Measurements from ENCODE around the gene TIAM2.

TIAM2 gene

DNA sequence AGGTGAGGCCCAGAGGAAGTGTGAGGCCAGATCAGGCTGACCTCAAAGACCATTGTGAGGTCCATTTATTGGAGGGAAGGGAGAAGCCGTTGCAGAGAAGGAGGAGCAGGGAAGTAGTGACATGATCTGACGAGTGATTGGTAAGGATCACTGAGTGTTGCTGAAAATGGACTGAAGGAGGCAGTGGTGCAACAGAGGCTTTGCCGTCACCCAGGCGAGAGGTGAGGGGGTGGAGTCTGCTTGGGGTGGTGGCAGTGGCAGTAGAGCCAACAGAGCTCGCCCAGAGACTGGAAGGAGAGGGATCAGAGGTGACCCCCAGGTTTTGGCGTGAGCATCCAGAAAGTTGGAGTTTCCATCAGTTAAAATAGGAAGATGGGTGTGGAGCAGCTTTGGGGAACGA lies 200.8 kb downstream of the TIAM2 start:
- no peak for DNase-seq (ENCODE audit: low read depth in 2 of 2)
- TF ChIP-seq, protein P1, sequence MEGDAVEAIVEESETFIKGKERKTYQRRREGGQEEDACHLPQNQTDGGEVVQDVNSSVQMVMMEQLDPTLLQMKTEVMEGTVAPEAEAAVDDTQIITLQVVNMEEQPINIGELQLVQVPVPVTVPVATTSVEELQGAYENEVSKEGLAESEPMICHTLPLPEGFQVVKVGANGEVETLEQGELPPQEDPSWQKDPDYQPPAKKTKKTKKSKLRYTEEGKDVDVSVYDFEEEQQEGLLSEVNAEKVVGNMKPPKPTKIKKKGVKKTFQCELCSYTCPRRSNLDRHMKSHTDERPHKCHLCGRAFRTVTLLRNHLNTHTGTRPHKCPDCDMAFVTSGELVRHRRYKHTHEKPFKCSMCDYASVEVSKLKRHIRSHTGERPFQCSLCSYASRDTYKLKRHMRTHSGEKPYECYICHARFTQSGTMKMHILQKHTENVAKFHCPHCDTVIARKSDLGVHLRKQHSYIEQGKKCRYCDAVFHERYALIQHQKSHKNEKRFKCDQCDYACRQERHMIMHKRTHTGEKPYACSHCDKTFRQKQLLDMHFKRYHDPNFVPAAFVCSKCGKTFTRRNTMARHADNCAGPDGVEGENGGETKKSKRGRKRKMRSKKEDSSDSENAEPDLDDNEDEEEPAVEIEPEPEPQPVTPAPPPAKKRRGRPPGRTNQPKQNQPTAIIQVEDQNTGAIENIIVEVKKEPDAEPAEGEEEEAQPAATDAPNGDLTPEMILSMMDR (IDR thresholded peaks at IDR 0.05; ENCODE audit: low read depth, low read length): no peak
- H3K4me3 ChIP-seq (replicated peaks in 1 of 2; ENCODE audit: low read depth in 2 of 2, low read length in 2 of 2): no peak overlapping the region

DNA sequence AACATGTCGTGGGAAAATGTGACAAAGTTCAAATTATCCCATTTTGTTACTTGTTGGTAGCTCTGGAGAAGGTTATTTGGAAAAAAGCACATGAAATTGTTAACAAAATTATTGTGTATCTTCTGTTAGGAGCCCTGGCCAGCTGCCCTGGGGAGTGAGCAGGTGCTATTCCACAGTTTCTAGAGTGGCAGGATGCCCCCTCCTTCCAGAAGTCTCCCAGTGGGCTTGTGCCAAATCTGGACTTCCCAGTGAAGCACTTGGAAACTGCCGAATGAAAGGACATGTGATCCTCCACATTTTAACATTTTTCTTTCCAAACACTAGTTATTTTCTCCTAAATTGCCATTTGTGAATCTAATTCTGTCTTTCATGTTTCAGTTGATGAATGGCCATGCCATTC lies 201.8 kb downstream of the TIAM2 start:
- DNase-seq (ENCODE audit: low read depth in 2 of 2): no peak
- TF ChIP-seq, protein P1 (IDR thresholded peaks at IDR 0.05; ENCODE audit: low read depth, low read length): no peak
- no peak overlapping the region for H3K4me3 ChIP-seq (replicated peaks in 1 of 2; ENCODE audit: low read depth in 2 of 2, low read length in 2 of 2)

DNA sequence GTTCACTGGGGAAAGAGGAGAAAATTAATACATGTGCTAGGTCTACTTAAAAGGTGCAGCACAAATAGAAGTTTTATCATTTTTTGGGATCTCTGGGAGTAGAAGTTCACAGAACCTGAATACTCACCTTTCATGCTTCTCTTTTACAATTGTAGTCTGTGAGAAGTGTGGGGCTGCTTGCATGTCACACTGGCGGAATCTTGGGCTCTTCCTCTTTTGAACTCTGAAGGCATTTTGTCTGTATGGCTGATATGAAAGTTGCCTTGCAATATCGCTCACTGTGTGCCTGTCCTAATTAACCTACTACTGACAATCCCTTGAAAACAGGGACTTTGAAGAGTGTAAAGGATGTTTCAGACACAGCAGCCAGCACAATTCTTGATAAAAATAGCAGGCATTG lies 202.8 kb downstream of the TIAM2 start:
- TF ChIP-seq, protein P1 (IDR thresholded peaks at IDR 0.05; ENCODE audit: low read depth, low read length): no peak
- DNase-seq (ENCODE audit: low read depth in 2 of 2): no peak
- H3K4me3 ChIP-seq (replicated peaks in 1 of 2; ENCODE audit: low read depth in 2 of 2, low read length in 2 of 2): no peak overlapping the region

GRCh38 chr6:155200012-155200411 lies 204.9 kb downstream of the TIAM2 start:
- TF ChIP-seq, protein P1 (IDR thresholded peaks at IDR 0.05; ENCODE audit: low read depth, low read length): no peak
- H3K4me3 ChIP-seq (replicated peaks in 1 of 2; ENCODE audit: low read depth in 2 of 2, low read length in 2 of 2): no peak overlapping the region
- DNase-seq (ENCODE audit: low read depth in 2 of 2): peak in 1 of 2 donors; percentile 11

DNA sequence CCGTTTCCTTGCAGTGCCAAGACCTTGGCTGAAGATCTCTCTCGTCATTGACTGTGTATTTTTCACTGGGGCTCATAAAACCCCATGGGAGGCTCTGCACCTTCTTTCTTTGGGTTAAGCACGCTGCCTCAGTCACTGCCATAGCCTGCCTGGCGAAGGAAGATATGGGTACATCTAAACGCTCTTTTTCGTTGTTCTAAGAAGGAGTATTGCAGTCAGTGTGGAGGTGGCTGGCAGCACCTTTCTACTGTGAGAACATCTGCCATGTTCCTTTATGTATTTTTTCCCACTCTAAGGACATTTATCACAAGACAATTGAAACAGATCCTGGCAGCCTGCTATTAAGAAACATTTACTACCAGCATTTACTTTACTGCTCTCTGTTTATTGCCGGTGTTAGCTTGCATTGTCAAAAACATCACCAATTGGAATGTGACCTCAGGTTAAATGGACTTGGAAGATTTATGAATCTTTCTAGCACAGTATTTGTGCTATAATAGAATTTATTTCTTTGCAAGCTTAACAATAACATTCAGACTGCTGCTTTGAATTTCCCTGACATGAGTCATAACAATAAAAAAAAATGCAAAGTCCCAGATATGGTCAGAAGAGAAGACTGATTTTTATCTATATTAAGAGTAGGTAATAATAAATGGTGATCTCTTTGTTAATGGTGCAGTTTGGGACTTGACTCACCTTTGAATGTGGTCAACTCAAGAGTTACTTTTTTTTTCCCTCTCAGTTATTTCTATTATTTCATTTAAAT lies 206.5 kb downstream of the TIAM2 start:
- H3K4me3 ChIP-seq (replicated peaks in 1 of 2; ENCODE audit: low read depth in 2 of 2, low read length in 2 of 2): no peak overlapping the region
- peak; percentile 39 to 80 for DNase-seq (ENCODE audit: low read depth in 2 of 2)
- TF ChIP-seq, protein P1 (IDR thresholded peaks at IDR 0.05; ENCODE audit: low read depth, low read length): no peak

GRCh38 chr6:155207223-155207622 lies 212.1 kb downstream of the TIAM2 start:
- TF ChIP-seq, protein P1 (IDR thresholded peaks at IDR 0.05; ENCODE audit: low read depth, low read length): no peak
- DNase-seq (ENCODE audit: low read depth in 2 of 2): no peak
- no peak overlapping the region for H3K4me3 ChIP-seq (replicated peaks in 1 of 2; ENCODE audit: low read depth in 2 of 2, low read length in 2 of 2)

GRCh38 chr6:155212106-155212505 lies 217.0 kb downstream of the TIAM2 start:
- H3K4me3 ChIP-seq (replicated peaks in 1 of 2; ENCODE audit: low read depth in 2 of 2, low read length in 2 of 2): no peak overlapping the region
- TF ChIP-seq, protein P1 (IDR thresholded peaks at IDR 0.05; ENCODE audit: low read depth, low read length): no peak
- DNase-seq (ENCODE audit: low read depth in 2 of 2): peak in 1 of 2 donors; percentile 15

Measured in cardiac fibroblast (primary cell).